T-helper 2 cell (primary cell): Measurements from ENCODE around the gene WNK2.

Experiments
- DNase-seq, 5 experiments: peaks; one replicate each; pipeline versions ENCODE4 v3.0.0 to v3.0.0-alpha.2; 2012 to 2022

Gene WNK2

DNA sequence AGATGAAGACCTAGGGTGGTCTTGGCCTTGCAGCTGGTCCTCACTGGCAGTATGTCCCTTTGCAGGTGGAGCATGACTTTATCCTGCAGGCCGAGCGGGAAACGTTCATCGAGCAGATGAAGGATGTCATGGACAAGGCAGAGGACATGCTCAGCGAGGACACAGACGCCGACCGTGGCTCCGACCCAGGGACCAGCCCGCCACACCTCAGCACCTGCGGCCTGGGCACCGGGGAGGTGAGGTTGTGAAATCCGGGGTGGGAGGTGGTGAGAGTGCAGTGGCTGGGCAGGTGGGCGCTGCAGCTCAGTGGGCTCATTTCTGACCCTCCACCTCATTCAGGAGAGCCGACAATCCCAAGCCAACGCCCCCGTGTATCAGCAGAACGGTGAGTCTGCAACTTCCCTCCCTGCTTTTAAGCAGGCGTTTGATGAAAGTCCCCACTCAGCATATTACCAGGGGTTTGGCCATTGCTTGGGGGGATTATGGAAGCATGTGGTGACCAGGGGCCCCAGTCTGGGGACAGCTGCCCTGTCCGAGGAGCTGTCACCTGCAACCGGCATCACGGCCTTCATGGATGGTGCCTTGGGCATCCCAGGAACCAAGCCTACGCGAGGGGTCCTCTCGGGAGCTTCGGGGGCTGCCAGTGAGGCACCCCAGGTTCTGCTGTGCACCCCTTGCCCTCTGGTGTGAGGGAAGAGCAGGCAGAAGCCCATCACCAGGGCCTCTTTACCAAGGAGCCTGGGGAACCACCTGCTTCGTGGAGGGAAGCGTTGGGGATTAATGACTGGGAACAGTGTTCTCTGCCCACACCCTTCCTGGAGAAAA, 84.0 kb downstream of the WNK2 start:
- no peak for DNase-seq

- peak in 1 of 5 experiments; percentile 8 for DNase-seq
Observed at GRCh38 chr9:93268551-93269314, 84.8 kb downstream of the WNK2 start.

- DNase-seq, result no peak
Observed at GRCh38 chr9:93270976-93271375, 87.0 kb downstream of the WNK2 start.

DNA sequence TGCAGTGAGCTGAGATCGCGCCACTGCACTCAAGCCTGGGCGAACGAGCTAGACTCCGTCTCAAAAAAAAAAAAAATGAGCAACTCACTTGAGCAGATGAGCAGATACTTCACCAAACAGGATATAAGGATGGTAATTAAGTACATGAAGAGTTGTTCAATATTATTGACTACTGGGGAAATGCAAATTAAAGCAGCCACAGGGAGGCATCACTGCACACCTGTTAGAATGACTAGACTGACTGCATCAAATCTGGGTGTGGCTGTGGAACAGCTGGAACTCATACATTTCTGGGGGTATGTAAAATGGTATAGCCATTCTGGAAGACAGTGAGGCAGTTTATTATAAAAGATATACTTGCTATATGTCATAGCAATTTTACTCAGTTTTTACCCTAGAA, 93.0 kb downstream of the WNK2 start:
- DNase-seq, result peak in 1 of 5 experiments; percentile 20

DNA sequence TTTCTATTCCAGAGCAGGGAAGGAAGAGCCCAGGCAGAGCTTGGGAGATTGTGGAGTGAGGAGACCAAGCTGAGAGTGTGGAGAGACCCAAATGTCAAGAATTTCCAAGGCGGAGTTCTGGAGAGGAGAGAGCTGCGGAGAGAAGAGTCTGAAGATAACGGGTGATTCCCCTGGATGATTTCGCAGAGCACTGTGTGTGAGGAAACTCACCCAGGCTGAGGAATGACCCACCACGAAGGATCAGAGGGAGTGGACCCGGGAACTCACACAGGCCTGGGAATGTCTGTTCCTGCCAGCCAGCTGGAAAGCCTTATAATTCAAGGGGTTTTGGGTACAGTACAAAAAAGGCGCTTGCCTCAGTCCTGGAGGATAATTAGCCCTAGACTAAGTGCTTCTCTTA, 94.2 kb downstream of the WNK2 start:
- no peak for DNase-seq

- DNase-seq, result no peak
Observed at GRCh38 chr9:93280661-93281259, 96.8 kb downstream of the WNK2 start.

DNA sequence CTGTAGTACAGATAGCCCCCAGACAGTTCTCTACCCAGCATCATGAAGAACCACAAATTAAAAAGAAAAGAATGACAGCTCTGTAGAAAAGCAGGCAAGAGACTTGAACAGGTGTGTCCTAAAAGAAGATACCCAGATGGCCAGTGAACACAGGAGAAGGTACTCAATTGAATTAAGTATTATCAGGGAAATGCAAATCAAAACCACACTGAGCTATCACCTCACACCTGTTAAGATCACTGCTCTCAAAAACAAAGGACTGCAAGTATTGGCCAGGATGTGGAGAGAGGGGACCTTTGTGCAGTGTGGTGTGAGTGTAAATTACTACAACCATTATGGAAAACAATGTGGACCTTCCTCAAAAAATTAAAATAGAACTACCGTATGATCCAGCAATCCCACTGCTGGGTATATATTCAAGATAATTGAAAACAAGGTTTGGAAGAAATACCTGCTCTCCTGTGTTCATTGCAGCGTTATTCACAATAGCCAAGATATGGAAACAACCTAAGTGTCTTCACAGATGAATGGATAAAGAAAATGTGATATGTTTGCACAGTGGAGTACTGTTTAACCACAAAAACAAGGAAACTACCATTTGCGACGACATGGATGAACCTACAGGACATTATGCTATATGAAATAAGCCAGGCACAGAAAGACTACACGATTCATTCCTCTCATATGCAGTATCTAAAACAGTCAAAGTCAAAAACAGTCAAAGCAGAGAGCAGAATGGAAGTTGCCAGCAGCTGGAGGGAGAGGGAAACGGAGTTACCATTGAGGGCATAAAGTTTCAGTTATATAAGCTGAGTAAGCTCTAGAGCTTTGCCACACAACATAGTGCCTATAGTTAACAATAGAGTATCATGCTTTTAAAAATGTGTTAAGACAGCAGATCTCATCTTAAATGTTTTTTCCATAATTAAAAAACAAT, 102.6 kb downstream of the WNK2 start:
- no peak for DNase-seq

- no peak for DNase-seq
Observed at GRCh38 chr9:93287189-93287552, 103.2 kb downstream of the WNK2 start.

GRCh38 chr9:93287593-93287992, 103.7 kb downstream of the WNK2 start:
- DNase-seq, result no peak

GRCh38 chr9:93288341-93288740, 104.4 kb downstream of the WNK2 start:
- no peak for DNase-seq

DNA sequence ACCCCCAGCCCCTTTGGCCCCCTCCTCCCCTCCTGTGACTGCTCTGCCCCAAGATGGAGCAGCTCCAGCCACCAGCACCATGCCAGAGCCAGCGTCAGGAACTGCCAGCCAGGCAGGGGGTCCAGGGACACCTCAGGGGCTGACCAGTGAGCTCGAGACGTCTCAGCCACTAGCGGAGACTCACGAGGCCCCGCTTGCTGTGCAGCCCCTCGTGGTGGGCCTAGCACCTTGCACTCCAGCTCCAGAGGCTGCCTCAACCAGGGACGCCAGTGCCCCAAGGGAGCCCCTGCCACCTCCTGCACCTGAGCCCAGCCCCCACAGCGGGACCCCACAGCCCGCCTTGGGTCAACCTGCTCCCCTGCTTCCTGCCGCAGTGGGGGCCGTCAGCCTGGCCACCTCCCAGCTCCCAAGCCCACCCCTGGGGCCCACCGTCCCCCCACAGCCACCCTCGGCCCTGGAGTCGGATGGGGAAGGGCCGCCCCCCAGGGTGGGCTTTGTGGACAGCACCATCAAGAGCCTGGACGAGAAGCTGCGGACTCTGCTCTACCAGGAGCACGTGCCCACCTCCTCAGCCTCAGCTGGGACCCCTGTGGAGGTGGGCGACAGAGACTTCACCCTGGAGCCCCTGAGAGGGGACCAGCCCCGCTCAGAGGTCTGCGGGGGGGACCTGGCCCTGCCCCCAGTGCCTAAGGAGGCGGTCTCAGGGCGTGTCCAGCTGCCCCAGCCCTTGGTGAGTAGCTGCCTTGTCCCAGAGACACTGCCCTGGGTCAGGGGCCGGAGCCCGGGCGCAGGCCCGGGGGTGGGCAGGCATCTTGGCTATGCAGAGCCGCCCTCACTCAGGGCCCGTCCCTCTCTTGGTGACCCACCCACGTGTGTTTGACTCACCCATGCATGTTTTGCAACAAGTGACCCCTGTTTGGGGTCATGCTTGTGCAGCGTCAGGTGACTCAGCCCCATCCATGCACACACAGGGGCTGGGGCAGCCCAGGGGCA, 105.2 kb downstream of the WNK2 start:
- DNase-seq, result no peak

GRCh38 chr9:93290495-93291434, 106.8 kb downstream of the WNK2 start:
- DNase-seq, result no peak

DNA sequence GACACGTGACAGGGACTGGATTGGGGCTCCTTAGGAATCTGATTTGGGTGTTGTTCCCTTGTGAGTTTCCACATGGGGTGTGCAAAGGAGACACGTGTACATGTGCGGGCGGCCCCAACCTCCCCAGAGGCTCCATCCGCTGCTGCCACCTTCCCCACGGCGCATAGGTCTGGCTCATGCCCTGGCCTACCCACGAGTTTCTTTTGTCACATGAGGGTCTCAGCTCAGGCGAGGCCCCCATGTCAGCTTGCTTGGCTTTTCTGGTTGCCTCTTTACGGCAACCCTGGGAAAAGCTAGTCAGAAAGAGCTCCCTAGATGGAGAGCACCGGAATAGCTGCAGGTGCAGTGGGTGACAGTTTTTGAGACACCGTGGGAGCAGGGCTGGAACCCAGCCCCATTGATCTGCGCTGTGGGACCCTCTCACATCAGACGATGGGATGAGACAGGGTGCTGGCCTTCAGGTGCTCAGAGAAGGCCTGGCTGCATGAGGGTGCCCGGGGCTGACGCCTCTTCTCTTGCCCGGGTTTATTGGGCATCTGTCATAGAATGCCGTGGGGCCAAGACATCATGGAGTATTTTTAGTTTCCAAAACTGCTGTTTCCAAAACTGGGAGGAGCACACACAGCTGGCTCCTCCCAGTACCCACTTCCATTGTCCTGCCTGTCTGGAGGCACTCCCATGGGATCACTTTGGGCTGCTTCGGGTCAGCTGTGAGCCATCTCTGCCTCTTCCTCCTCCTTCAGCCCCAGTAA, 107.8 kb downstream of the WNK2 start:
- no peak for DNase-seq

DNA sequence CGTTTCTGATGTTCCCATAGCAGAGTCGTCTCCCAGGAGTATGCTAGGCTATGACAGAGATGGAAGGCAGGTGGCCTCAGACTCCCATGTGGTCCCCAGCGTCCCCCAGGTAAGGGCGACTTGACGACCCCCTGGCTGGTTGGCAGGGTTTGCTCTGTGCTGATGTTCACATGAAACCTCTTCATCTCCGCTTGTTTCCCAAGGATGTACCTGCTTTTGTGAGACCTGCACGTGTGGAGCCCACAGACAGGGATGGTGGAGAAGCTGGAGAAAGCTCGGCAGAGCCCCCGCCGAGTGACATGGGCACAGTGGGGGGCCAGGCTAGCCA, 108.3 kb downstream of the WNK2 start:
- no peak for DNase-seq

GRCh38 chr9:93292664-93293328, 108.9 kb downstream of the WNK2 start:
- no peak for DNase-seq

DNA sequence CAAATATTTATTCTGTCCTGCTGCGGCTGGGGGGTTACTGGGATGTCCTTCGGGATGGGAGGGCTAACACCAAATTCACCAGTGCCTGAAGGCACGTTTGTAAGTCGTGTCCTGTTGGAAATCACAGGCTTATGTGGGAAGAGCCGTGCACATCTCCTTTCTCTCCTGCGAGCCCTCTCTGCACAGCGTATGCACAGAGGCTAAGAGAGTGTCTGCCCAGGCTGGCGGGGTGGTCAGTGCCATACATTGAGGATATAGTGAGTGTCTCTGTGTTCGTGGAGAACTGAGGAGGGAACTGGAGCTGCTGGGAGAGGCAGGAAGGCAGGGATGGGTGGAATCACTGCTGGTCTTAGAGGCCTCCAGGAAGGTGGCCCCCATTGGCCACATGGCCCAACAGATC, 110.1 kb downstream of the WNK2 start:
- no peak for DNase-seq

DNA sequence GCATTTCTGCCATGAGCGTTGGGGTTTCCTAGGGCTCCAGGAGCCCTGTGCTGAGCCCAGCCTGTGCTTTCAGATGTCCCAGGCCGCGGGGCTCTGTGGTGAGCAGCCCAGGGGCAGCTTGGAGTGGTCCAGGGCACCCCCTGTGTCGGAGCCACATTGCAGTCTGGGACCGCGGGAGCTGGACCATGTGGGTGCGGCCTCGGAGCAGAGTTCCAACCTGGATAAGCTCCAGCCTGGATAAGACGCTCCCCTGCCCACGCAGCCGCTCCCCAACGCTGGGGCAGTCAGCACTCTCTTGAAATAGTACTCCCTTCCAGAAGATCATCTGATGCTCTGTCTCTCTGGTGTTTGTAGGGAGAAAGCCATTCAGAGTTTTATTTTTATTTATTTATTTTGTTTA, 111.1 kb downstream of the WNK2 start:
- DNase-seq, result no peak

GRCh38 chr9:93295456-93296076, 111.6 kb downstream of the WNK2 start:
- DNase-seq, result peak in 1 of 5 experiments; percentile 15
